Prostate gland (tissue), 2 donors: ENCODE data around the gene CCDC106. TPM values are rescaled to one million over a fixed set of nuclear protein-coding genes. Genes with fewer than 3 reads are reported as not detected.

Experiments used
- DNase-seq: peaks from one replicate; pipeline ENCODE4 v3.0.0-alpha.2; 2019; ENCODE audit warnings: low spot score
- H3K27ac ChIP-seq, 2 donors: fragments of 200-600 bp; sonication (generic); 2 replicates each; pipeline ENCODE4 v1.5.1; 2017 to 2019
- H3K27me3 ChIP-seq: fragments of 200-600 bp; sonication (generic); replicated peaks from 2 replicates; pipeline ENCODE4 v1.5.1; 2019; ENCODE audit not compliant: insufficient read depth
- H3K36me3 ChIP-seq, 2 donors: fragments of 200-600 bp; sonication (generic); 1 replicate in 1 of 2; 2 replicates in 1 of 2; pipeline versions ENCODE4 v1.5.1 to v1.8.1; 2017 to 2019
- H3K4me1 ChIP-seq: fragments of 200-600 bp; sonication (generic); replicated peaks from 2 replicates; pipeline ENCODE4 v1.5.1; 2019
- H3K4me3 ChIP-seq, 2 donors: fragments of 200-600 bp; sonication (generic); 2 replicates each; pipeline ENCODE4 v1.5.1; 2017 to 2019
- H3K9me3 ChIP-seq: fragments of 200-600 bp; sonication (generic); 2 replicates; pipeline ENCODE4 v1.5.1; 2017
- CTCF ChIP-seq, 4 experiments: fragments of 200-600 bp in 2 of 4; fragments of 450-650 bp in 2 of 4; sonication (generic) in 2 of 4; IDR thresholded peaks; 1 replicate in 3 of 4; 2 replicates in 1 of 4; pipeline ENCODE4 v1.5.1; 2016 to 2019; ENCODE audit warnings: antibody characterized with exemption in 4 of 4, mild to moderate bottlenecking in 2 of 4, moderate library complexity in 2 of 4
- POLR2A ChIP-seq: fragments of 450-650 bp; IDR thresholded peaks from one replicate; pipeline ENCODE4 v1.6.1; 2016; ENCODE audit warnings: antibody characterized with exemption, mild to moderate bottlenecking
- POLR2AphosphoS5 ChIP-seq: sonication (generic); formaldehyde crosslinking; IDR thresholded peaks from one replicate; pipeline ENCODE4 v1.6.1; 2017; ENCODE audit warnings: antibody characterized with exemption
- WGBS: methylation state at CpG from one replicate; pipeline ENCODE4 v1.1.5; 2018; 5-methylcytosine and 5-hydroxymethylcytosine counted together
- intact Hi-C: fragments of 100-400 bp; cut with DNase I; formaldehyde crosslinking; loops from one replicate; pipeline ENCODE4 v1.14.2; 2022
- total RNA-seq, 2 donors: library from RNA; depleted of rRNA; stranded (reverse); fragments of >200 nt; gene quantifications; one replicate each; pipeline ENCODE4 v1.1.0, GENCODE V29; 2016

Gene CCDC106
- total RNA-seq, 2 donors from 2014 or later = 17.7 to 70.2 TPM

DNA sequence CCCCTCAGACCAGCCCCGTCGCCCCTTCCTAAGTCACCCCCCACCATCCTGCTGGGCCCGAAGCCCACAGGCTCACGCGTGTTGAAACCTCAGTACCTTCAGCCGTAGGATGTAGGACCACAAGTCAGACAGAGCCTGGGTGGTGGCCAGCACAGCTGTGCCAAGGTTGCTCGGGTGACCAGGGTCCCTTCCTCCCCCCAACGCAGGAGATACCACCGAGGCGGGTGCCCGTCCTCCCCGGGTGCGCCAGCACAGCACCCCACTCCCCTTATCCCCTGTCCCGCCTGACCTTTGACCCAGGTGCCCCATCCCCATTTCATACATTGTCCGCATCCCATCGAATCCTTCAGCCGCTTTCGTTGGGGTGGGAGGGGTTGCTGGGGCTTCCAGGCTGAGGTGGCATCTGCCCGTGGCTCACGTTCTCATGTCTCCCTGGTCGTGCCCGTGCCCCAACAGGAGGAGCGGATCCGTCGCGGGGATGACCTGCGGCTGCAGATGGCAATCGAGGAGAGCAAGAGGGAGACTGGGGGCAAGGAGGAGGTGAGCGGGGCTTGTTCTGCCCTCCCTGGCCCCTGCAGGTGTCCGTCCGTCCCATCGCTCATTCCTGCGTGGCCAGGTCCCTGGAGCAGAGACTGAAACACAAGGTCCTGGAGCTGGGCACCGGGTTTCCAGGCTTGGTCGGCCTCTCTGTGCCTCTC lies 41.5 kb downstream of the CCDC106 start:
- H3K4me1 ChIP-seq = peaks cover 4% of the 10 kb centered on the region
- WGBS = 96% methylated on average over 35 of the region's 35 CpGs
- intact Hi-C loops = no loop called here
- H3K4me3 ChIP-seq = no peak overlapping the region
- H3K27ac ChIP-seq = no peak overlapping the region
- no peaks in the 10 kb centered on the region for H3K9me3 ChIP-seq
- no peak for DNase-seq
- no peak for TF ChIP-seq POLR2AphosphoS5
- H3K27me3 ChIP-seq = no peaks in the 10 kb centered on the region
- H3K36me3 ChIP-seq = peaks cover 2 to 41% of the 10 kb centered on the region in 2 donors

DNA sequence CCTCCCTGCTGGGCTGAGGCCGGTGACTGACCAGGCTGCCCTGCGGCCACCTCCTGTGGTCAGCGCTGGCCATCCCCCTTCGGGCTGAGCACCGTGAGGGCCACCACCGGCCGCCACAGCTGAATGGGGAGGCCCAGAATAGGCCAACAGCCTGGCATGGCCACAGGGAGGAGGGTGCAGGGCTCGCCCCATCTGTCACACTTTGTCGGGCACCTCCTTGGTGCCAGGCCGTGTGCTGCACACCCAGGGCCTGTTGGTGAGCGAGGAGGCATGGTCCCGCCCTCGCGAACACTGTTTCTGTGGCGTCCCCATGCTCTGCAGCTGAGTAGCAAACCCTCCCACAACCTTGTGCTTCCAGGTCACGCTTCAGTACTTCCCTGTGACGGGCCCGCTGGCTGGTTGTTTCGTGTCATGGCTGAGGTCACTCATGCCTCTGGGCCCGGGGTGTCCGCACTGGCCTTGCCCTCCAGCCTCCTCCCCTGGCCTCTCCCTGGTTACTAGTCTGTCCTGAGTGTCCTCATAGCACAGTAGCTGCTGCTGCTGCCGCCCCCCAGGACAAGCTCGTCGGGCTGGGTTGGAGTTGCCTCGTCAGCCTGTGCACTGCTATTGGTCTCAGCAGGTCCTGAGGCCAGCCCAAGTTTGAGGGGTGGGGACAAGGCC lies 42.2 kb downstream of the CCDC106 start:
- 93% methylated on average over 20 of the region's 25 CpGs for WGBS
- DNase-seq = no peak
- H3K9me3 ChIP-seq = no peaks in the 10 kb centered on the region
- H3K4me3 ChIP-seq = no peak overlapping the region
- no peaks in the 10 kb centered on the region for H3K4me1 ChIP-seq
- H3K27ac ChIP-seq = no peak overlapping the region
- intact Hi-C loops = no loop called here
- TF ChIP-seq POLR2AphosphoS5 (no peak), POLR2A (no peak), CTCF (IDR thresholded peaks at IDR 0.05) (no peak)
- no peaks in the 10 kb centered on the region for H3K27me3 ChIP-seq
- peaks cover 2 to 48% of the 10 kb centered on the region in 2 donors for H3K36me3 ChIP-seq

GRCh38 chr19:55690769-55691545 lies 42.9 kb downstream of the CCDC106 start:
- TF ChIP-seq POLR2AphosphoS5 (no peak), CTCF (IDR thresholded peaks at IDR 0.05) (no peak), POLR2A (no peak)
- no peaks in the 10 kb centered on the region for H3K4me1 ChIP-seq
- 95% methylated on average over 31 of the region's 31 CpGs for WGBS
- no peak for DNase-seq
- H3K27ac ChIP-seq = no peak overlapping the region
- H3K27me3 ChIP-seq = no peaks in the 10 kb centered on the region
- H3K4me3 ChIP-seq = no peak overlapping the region
- H3K36me3 ChIP-seq = peaks cover 2 to 55% of the 10 kb centered on the region in 2 donors
- H3K9me3 ChIP-seq = no peaks in the 10 kb centered on the region
- intact Hi-C loops = no loop called here

DNA sequence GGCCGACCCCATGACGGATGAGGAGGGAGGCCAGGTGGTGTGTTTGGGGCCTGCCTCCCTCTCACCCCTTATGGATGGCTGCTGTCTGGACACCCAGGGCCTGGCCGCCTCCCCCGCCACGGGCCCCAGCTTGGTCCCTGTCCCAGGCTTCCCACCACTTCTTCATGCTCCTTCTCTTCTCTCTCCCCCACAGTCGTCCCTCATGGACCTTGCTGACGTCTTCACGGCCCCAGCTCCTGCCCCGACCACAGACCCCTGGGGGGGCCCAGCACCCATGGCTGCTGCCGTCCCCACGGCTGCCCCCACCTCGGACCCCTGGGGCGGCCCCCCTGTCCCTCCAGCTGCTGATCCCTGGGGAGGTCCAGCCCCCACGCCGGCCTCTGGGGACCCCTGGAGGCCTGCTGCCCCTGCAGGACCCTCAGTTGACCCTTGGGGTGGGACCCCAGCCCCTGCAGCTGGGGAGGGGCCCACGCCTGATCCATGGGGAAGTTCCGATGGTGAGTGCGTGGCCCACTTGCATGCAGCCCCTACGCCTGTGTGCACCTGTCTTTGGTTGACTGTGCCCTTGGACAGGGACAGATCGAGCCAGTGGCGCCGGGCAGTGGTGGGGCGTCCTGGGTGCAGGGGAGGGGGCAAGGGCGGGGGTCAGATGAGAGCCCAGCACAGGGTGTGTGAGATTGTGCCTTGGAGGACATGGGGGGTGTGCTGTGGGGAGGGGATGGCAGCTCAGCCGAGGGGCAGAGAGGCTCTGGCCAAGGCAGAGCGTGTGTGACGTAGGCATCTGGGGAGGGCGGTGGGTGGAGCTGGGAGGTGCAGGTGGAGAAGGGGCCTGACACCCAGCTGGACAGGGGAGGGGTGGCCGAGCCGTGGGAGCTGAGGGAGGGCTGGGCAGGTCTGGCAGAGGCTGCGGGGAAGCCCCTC lies 43.8 kb downstream of the CCDC106 start:
- H3K36me3 ChIP-seq = peaks cover 2 to 61% of the 10 kb centered on the region in 2 donors
- intact Hi-C loops = no loop called here
- no peaks in the 10 kb centered on the region for H3K4me1 ChIP-seq
- no peak overlapping the region for H3K27ac ChIP-seq
- 93% methylated on average over 31 of the region's 31 CpGs for WGBS
- H3K27me3 ChIP-seq = no peaks in the 10 kb centered on the region
- no peak overlapping the region for H3K4me3 ChIP-seq
- no peak for TF ChIP-seq POLR2A
- no peak for TF ChIP-seq CTCF (IDR thresholded peaks at IDR 0.05)
- no peak for TF ChIP-seq POLR2AphosphoS5
- no peaks in the 10 kb centered on the region for H3K9me3 ChIP-seq
- no peak for DNase-seq
